GM19351 (cell line): ENCODE results near the gene MACF1.

Experiments used
- ATAC-seq: cut with Tn5 transposase; IDR thresholded peaks from one replicate; pipeline ENCODE4 v1.9.1; 2021; ENCODE audit warnings: mild to moderate bottlenecking, moderate library complexity; ENCODE audit not compliant: unreplicated experiment

The MACF1 gene

GRCh38 chr1:39335216-39335615 lies 130.7 kb downstream of the MACF1 start:
- ATAC-seq = no peak

GRCh38 chr1:39337067-39337466 lies 132.6 kb downstream of the MACF1 start:
- no peak for ATAC-seq

GRCh38 chr1:39342776-39343175 lies 138.3 kb downstream of the MACF1 start:
- ATAC-seq = no peak

- ATAC-seq = no peak
Measured at GRCh38 chr1:39344394-39345154, 140.1 kb downstream of the MACF1 start.

GRCh38 chr1:39346872-39347271 lies 142.4 kb downstream of the MACF1 start:
- ATAC-seq = no peak

- ATAC-seq = no peak
Measured at GRCh38 chr1:39348278-39348677, 143.8 kb downstream of the MACF1 start.

GRCh38 chr1:39352881-39353280 lies 148.4 kb downstream of the MACF1 start:
- ATAC-seq = no peak

- no peak for ATAC-seq
Measured at GRCh38 chr1:39354572-39354971, 150.1 kb downstream of the MACF1 start.

- ATAC-seq = no peak
Measured at GRCh38 chr1:39358491-39358890, 154.0 kb downstream of the MACF1 start.

GRCh38 chr1:39359028-39359570 lies 154.6 kb downstream of the MACF1 start:
- no peak for ATAC-seq

GRCh38 chr1:39360731-39361130 lies 156.2 kb downstream of the MACF1 start:
- no peak for ATAC-seq

- no peak for ATAC-seq
Measured at GRCh38 chr1:39361446-39361845, 157.0 kb downstream of the MACF1 start.

- no peak for ATAC-seq
Measured at GRCh38 chr1:39363267-39363666, 158.8 kb downstream of the MACF1 start.

- no peak for ATAC-seq
Measured at GRCh38 chr1:39368045-39368444, 163.6 kb downstream of the MACF1 start.

GRCh38 chr1:39369565-39369964 lies 165.1 kb downstream of the MACF1 start:
- no peak for ATAC-seq

- ATAC-seq = no peak
Measured at GRCh38 chr1:39370602-39371001, 166.1 kb downstream of the MACF1 start.

GRCh38 chr1:39372105-39372504 lies 167.6 kb downstream of the MACF1 start:
- ATAC-seq = no peak

GRCh38 chr1:39376656-39377055 lies 172.2 kb downstream of the MACF1 start:
- no peak for ATAC-seq

GRCh38 chr1:39378377-39378776 lies 173.9 kb downstream of the MACF1 start:
- ATAC-seq = no peak

GRCh38 chr1:39379187-39379586 lies 174.7 kb downstream of the MACF1 start:
- ATAC-seq = no peak

- ATAC-seq = no peak
Measured at GRCh38 chr1:39380036-39380435, 175.5 kb downstream of the MACF1 start.

GRCh38 chr1:39381839-39382238 lies 177.3 kb downstream of the MACF1 start:
- no peak for ATAC-seq

GRCh38 chr1:39384305-39384704 lies 179.8 kb downstream of the MACF1 start:
- no peak for ATAC-seq
